ENCODE data around the gene MSI2.

MSI2 gene

GRCh38 chr17:57582881-57583756 lies 326.8 kb downstream of the MSI2 start:
- DNase-seq (ENCODE audit: low read depth) = no peak

GRCh38 chr17:57584050-57584551 lies 327.8 kb downstream of the MSI2 start:
- DNase-seq (ENCODE audit: low read depth) = no peak

GRCh38 chr17:57585341-57586195 lies 329.2 kb downstream of the MSI2 start:
- DNase-seq (ENCODE audit: low read depth) = no peak

- DNase-seq (ENCODE audit: low read depth) = no peak
Observed at GRCh38 chr17:57586196-57586740, 329.9 kb downstream of the MSI2 start.

GRCh38 chr17:57586742-57587141 lies 330.4 kb downstream of the MSI2 start:
- DNase-seq (ENCODE audit: low read depth) = no peak

- DNase-seq (ENCODE audit: low read depth) = no peak
Observed at GRCh38 chr17:57587193-57587969, 331.1 kb downstream of the MSI2 start.

GRCh38 chr17:57588086-57588485 lies 331.8 kb downstream of the MSI2 start:
- DNase-seq (ENCODE audit: low read depth) = no peak

GRCh38 chr17:57589151-57590034 lies 333.1 kb downstream of the MSI2 start:
- no peak for DNase-seq (ENCODE audit: low read depth)

- no peak for DNase-seq (ENCODE audit: low read depth)
Observed at GRCh38 chr17:57593739-57594462, 337.6 kb downstream of the MSI2 start.

GRCh38 chr17:57594767-57595166 lies 338.4 kb downstream of the MSI2 start:
- no peak for DNase-seq (ENCODE audit: low read depth)

- DNase-seq (ENCODE audit: low read depth) = no peak
Observed at GRCh38 chr17:57595426-57595825, 339.1 kb downstream of the MSI2 start.

GRCh38 chr17:57595947-57596695 lies 339.8 kb downstream of the MSI2 start:
- DNase-seq (ENCODE audit: low read depth) = no peak

GRCh38 chr17:57597101-57597500 lies 340.8 kb downstream of the MSI2 start:
- DNase-seq (ENCODE audit: low read depth) = no peak

GRCh38 chr17:57597531-57598453 lies 341.5 kb downstream of the MSI2 start:
- DNase-seq (ENCODE audit: low read depth) = peak; percentile 17

GRCh38 chr17:57599271-57600045 lies 343.1 kb downstream of the MSI2 start:
- peak; percentile 15 for DNase-seq (ENCODE audit: low read depth)

GRCh38 chr17:57600074-57600473 lies 343.8 kb downstream of the MSI2 start:
- DNase-seq (ENCODE audit: low read depth) = no peak

- DNase-seq (ENCODE audit: low read depth) = no peak
Observed at GRCh38 chr17:57601143-57601735, 344.9 kb downstream of the MSI2 start.

Measured in activated T-cell treated with anti-CD3 and anti-CD28 coated beads for 1 hour (primary cell).